ENCODE results near the gene MBTD1.

DNA sequence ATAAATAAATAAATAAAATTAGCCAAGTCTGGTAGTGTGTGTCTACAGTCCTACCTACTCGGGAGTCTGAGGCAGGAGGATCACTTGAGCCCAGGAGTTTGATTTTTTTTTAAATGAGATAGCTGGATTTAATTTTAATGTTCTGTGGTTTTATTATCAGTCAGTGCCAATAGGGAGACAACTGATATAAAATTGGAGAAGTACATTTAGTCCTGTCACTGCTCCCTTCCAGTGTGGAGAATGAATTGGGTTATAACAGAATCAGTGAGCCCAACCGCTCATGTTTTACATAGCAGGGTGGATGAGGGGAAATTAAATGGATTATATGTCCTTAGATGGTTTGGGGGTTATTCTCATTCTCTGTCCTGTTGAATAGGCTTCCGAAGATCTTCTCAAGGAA is 100.2 kb downstream of the MBTD1 start:
- TF ChIP-seq, protein P1, sequence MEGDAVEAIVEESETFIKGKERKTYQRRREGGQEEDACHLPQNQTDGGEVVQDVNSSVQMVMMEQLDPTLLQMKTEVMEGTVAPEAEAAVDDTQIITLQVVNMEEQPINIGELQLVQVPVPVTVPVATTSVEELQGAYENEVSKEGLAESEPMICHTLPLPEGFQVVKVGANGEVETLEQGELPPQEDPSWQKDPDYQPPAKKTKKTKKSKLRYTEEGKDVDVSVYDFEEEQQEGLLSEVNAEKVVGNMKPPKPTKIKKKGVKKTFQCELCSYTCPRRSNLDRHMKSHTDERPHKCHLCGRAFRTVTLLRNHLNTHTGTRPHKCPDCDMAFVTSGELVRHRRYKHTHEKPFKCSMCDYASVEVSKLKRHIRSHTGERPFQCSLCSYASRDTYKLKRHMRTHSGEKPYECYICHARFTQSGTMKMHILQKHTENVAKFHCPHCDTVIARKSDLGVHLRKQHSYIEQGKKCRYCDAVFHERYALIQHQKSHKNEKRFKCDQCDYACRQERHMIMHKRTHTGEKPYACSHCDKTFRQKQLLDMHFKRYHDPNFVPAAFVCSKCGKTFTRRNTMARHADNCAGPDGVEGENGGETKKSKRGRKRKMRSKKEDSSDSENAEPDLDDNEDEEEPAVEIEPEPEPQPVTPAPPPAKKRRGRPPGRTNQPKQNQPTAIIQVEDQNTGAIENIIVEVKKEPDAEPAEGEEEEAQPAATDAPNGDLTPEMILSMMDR (IDR thresholded peaks at IDR 0.05) = no peak
- TF ChIP-seq EHMT2 (IDR thresholded peaks at IDR 0.05; ENCODE audit: low read depth) = no peak
- TF ChIP-seq, protein P2, sequence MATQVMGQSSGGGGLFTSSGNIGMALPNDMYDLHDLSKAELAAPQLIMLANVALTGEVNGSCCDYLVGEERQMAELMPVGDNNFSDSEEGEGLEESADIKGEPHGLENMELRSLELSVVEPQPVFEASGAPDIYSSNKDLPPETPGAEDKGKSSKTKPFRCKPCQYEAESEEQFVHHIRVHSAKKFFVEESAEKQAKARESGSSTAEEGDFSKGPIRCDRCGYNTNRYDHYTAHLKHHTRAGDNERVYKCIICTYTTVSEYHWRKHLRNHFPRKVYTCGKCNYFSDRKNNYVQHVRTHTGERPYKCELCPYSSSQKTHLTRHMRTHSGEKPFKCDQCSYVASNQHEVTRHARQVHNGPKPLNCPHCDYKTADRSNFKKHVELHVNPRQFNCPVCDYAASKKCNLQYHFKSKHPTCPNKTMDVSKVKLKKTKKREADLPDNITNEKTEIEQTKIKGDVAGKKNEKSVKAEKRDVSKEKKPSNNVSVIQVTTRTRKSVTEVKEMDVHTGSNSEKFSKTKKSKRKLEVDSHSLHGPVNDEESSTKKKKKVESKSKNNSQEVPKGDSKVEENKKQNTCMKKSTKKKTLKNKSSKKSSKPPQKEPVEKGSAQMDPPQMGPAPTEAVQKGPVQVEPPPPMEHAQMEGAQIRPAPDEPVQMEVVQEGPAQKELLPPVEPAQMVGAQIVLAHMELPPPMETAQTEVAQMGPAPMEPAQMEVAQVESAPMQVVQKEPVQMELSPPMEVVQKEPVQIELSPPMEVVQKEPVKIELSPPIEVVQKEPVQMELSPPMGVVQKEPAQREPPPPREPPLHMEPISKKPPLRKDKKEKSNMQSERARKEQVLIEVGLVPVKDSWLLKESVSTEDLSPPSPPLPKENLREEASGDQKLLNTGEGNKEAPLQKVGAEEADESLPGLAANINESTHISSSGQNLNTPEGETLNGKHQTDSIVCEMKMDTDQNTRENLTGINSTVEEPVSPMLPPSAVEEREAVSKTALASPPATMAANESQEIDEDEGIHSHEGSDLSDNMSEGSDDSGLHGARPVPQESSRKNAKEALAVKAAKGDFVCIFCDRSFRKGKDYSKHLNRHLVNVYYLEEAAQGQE (IDR thresholded peaks at IDR 0.05) = no peak
- no peak for TF ChIP-seq SREBF2 (IDR thresholded peaks at IDR 0.05)
- TF ChIP-seq, protein P3, sequence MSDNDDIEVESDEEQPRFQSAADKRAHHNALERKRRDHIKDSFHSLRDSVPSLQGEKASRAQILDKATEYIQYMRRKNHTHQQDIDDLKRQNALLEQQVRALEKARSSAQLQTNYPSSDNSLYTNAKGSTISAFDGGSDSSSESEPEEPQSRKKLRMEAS (IDR thresholded peaks at IDR 0.05) = no peak
- no peak for TF ChIP-seq USF2 (IDR thresholded peaks at IDR 0.05)
- no peak for TF ChIP-seq POLR2A (IDR thresholded peaks at IDR 0.05; ENCODE audit: low read length)
- no peak for TF ChIP-seq NR3C1 (IDR thresholded peaks at IDR 0.05)
- no peak for TF ChIP-seq HEYL (CRISPR knock-in tag; IDR thresholded peaks at IDR 0.05)
